K562 (cell line): ENCODE data around the gene BOC. TPM values are rescaled to one million over a fixed set of nuclear protein-coding genes. Genes with fewer than 3 reads are reported as not detected.

Source experiments
- ATAC-seq: fragments of 200-7000 bp; cut with Tn5 transposase; 3 replicates; pipeline ENCODE4 v1.9.1; 2020; ENCODE audit warnings: moderate library complexity
- BruUV-seq: library from RNA; stranded (reverse); fragments of 400-500 nt; replicated peaks from 2 replicates; lab custom pipeline; 2021; lab: Mats Ljungman, UMichigan
- CTCF ChIA-PET: fragments of 300-600 bp; formaldehyde crosslinking; extraction: SDS; loops from one replicate; lab custom pipeline; 2021; ENCODE audit warnings: low intra/inter-chr PET ratio; lab: Yijun Ruan, JAX
- POLR2A ChIA-PET: fragments of 300-600, 350-650 bp; sonication (Branson Sonifier 250); formaldehyde crosslinking; extraction: SDS; loops from one replicate; lab custom pipeline; 2021; ENCODE audit warnings: antibody characterized with exemption, inconsistent platforms; lab: Yijun Ruan, JAX
- DNase-seq, 4 experiments: peaks; one replicate each; pipeline versions ENCODE4 v3.0.0 to v3.0.0-alpha.2; 2011 to 2018; ENCODE audit warnings: low spot score in 3 of 4, mixed read lengths in 3 of 4; ENCODE audit errors: extremely low read depth in 1 of 4
- FAIRE-seq: peaks from 2 replicates; lab custom pipeline; 2011; peaks lifted over from hg19 to GRCh38; lab: Jason Lieb, UNC
- H2AFZ ChIP-seq: 2 replicates; pipeline ENCODE4 v1.6.0; 2011; ENCODE audit warnings: low read depth, low read length, control low read depth, inconsistent platforms
- H3K27ac ChIP-seq: fragments of 200-600 bp; 3 replicates; pipeline ENCODE4 v1.8.0; 2011; ENCODE audit warnings: low read depth, mild to moderate bottlenecking, control low read depth, inconsistent platforms, low read length, moderate library complexity, mixed read lengths; ENCODE audit errors: extremely low read depth
- H3K27me3 ChIP-seq, 2 experiments: fragments of 300-600 bp in 1 of 2; 2 replicates in 1 of 2; 3 replicates in 1 of 2; pipeline versions ENCODE4 v1.6.0 to v1.8.0; 2011; ENCODE audit warnings: inconsistent platforms in 2 of 2, low read length in 2 of 2, mild to moderate bottlenecking in 1 of 2, mixed read lengths in 1 of 2, moderate library complexity in 1 of 2; ENCODE audit not compliant: control insufficient read depth in 2 of 2, insufficient read depth in 2 of 2
- H3K36me3 ChIP-seq: fragments of 300-600 bp; 3 replicates; pipeline ENCODE4 v1.8.0; 2011; ENCODE audit warnings: mild to moderate bottlenecking, low read length, inconsistent platforms; ENCODE audit not compliant: control insufficient read depth, insufficient read depth
- H3K4me1 ChIP-seq, 2 experiments: fragments of 200-600 bp in 1 of 2; replicated peaks in 1 of 2; 2 replicates in 1 of 2; 3 replicates in 1 of 2; pipeline versions ENCODE4 v1.5.1 to v1.8.0; 2011; ENCODE audit warnings: inconsistent platforms in 2 of 2, low read length in 2 of 2, mild to moderate bottlenecking in 1 of 2, mixed read lengths in 1 of 2, moderate library complexity in 1 of 2; ENCODE audit not compliant: control insufficient read depth in 2 of 2, insufficient read depth in 2 of 2
- H3K4me2 ChIP-seq: 2 replicates; pipeline ENCODE4 v1.6.1; 2011; ENCODE audit warnings: low read length, control low read depth, inconsistent platforms, mixed read lengths; ENCODE audit not compliant: insufficient read depth
- H3K4me3 ChIP-seq: fragments of 200-600 bp; sonication (generic), shearing (Covaris generic); 2 replicates; pipeline ENCODE4 v1.5.1; 2016; ENCODE audit warnings: control low read depth, inconsistent platforms
- H3K79me2 ChIP-seq: fragments of 200-600 bp; 3 replicates; pipeline ENCODE4 v1.8.0; 2011; ENCODE audit warnings: low read length, inconsistent platforms; ENCODE audit not compliant: control insufficient read depth, insufficient read depth
- H3K9ac ChIP-seq, 2 experiments: 2 replicates each; pipeline versions ENCODE4 v1.6.0 to v1.6.1; 2011; ENCODE audit warnings: low read depth in 2 of 2, low read length in 2 of 2, control low read depth in 1 of 2, inconsistent platforms in 1 of 2, mild to moderate bottlenecking in 1 of 2, mixed read lengths in 1 of 2; ENCODE audit not compliant: insufficient read depth in 1 of 2
- H3K9me1 ChIP-seq: one replicate; pipeline ENCODE4 v1.6.0; 2011; ENCODE audit warnings: inconsistent platforms, mild to moderate bottlenecking, low read length, moderate library complexity; ENCODE audit not compliant: control insufficient read depth, insufficient read depth
- H3K9me3 ChIP-seq: replicated peaks from 2 replicates; pipeline ENCODE4 v1.5.1; 2011; ENCODE audit warnings: low read depth, low read length, inconsistent platforms; ENCODE audit not compliant: control insufficient read depth, insufficient read depth
- H4K20me1 ChIP-seq: replicated peaks from 2 replicates; pipeline ENCODE4 v1.6.1; 2011; ENCODE audit warnings: low read length, inconsistent platforms, mixed read lengths; ENCODE audit not compliant: control insufficient read depth, insufficient read depth
- GABPA ChIP-seq: fragments of 200-800 bp; sonication (Bioruptor generic); conservative IDR thresholded peaks from 2 replicates; pipeline ENCODE4 v1.6.1; 2016; ENCODE audit warnings: low read depth, missing genetic modification characterization, missing compliant biosample characterization
- NFIC ChIP-seq: fragments of 450-650 bp; IDR thresholded peaks from 2 replicates; pipeline ENCODE4 v1.6.1; 2017; ENCODE audit warnings: mild to moderate bottlenecking, inconsistent platforms
- NRF1 ChIP-seq, 2 experiments: fragments of 450-650 bp; IDR thresholded peaks in 1 of 2; conservative IDR thresholded peaks in 1 of 2; 2 replicates each; pipeline ENCODE4 v1.6.1; 2014; ENCODE audit warnings: mild to moderate bottlenecking in 2 of 2
- RBM39 ChIP-seq: fragments of 200-400 bp; formaldehyde crosslinking; optimal IDR thresholded peaks from 2 replicates; pipeline ENCODE3; 2018; ENCODE audit warnings: low read depth, low read length
- ZNF165 ChIP-seq: fragments of 250-450 bp; sonication (Bioruptor Pico); IDR thresholded peaks from 2 replicates; pipeline ENCODE4 v1.4.0; 2020; ENCODE audit warnings: borderline replicate concordance
- WGBS: fragments of 100-300 bp; shearing (Covaris generic); methylation state at CpG from one replicate; pipeline ENCODE4 v1.1.6; 2016; ENCODE audit warnings: low coverage, mixed read lengths; ENCODE audit not compliant: insufficient coverage; ENCODE audit errors: missing lambda C conversion rate; 5-methylcytosine and 5-hydroxymethylcytosine counted together
- in situ Hi-C: fragments of 300-500 bp; cut with MboI; formaldehyde crosslinking; loops from 4 replicates; pipeline ENCODE4 v1.15.0; 2018; ENCODE audit warnings: inconsistent platforms, mixed read lengths
- intact Hi-C: fragments of 100-400 bp; cut with micrococcal nuclease; formaldehyde crosslinking; loops from 2 replicates; pipeline ENCODE4 v1.14.2; 2022
- polyA plus RNA-seq, 8 experiments: library from polyadenylated mRNA; depleted of rRNA in 4 of 8; stranded (reverse) in 5 of 8; unstranded in 3 of 8; fragments of >200 nt; fragmentation: Nextera tagmentation in 2 of 8; fragmentation: Illumina TruSeq in 1 of 8; extraction: Ambion mirVana in 2 of 8; extraction: Trizol in 1 of 8; gene quantifications; 2 replicates each; pipeline versions ENCODE4 v1.2.1 to v1.2.3, GENCODE V29; 2011 to 2014; ENCODE audit warnings: inconsistent platforms in 1 of 8, missing spikeins in 1 of 8
- total RNA-seq, 7 experiments: library from RNA; depleted of rRNA in 6 of 7; stranded (reverse); fragments of >200 nt in 6 of 7; fragmentation: Illumina TruSeq in 2 of 7; extraction: Trizol in 2 of 7; gene quantifications; 2 replicates each; pipeline versions ENCODE4 v1.2.1 to v1.2.3, GENCODE V29; 2011 to 2021; ENCODE audit warnings: low replicate concordance in 1 of 7

The BOC gene
- total and polyA plus RNA-seq, 9 of the 15 experiments (the other 6 are each of a cell fraction or from before 2014, with no cell fraction given): not detected

DNA sequence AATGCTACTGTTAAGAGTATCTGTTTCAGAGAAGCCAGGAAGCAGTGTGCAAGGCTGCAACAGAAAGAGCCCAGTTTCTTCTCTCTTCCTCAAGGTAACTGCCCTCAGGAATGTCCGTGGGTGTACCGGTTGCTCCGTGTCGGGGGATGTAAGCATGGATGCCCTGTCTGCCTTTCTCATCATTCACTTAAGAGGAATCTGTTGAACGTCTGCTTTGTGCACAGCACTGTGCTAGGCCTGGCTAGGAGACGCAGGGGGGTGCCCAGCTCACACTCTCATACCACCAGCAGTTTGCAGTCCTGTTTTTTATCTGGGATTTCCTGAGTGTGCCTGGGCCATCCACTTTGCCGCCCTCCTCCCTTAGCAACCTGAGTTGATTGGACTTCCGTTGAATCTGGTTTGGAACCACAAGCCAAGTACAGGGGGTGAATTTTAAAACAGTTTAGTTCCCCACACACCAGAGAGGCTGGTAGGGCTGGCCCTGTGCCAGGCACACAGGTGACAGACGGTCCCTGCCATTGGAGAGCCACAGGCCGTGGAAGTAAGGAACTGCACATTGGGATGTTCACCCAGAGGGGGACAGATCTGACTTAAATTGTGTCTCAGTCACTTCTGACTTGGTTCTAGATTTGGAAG lies 11.2 kb downstream of the BOC start:
- intact Hi-C loops: no loop called here
- DNase-seq: no peak
- FAIRE-seq: no peak
- TF ChIP-seq NFIC (peak; percentile 32; the same call in 1 of the 2 replicates), RBM39 (no peak), NRF1 (conservative IDR thresholded peaks at IDR 0.05 in 1 of 2, IDR thresholded peaks at IDR 0.05 in 1 of 2) (no peak)
- H3K4me2 ChIP-seq: no peak overlapping the region
- CTCF ChIA-PET: no interaction called here
- ATAC-seq: no peak
- H3K4me1 ChIP-seq: no peaks in the 10 kb centered on the region; a peak in 1 of 5 replicates
- no peaks in the 10 kb centered on the region for H3K9me1 ChIP-seq
- H3K36me3 ChIP-seq: no peaks in the 10 kb centered on the region
- H4K20me1 ChIP-seq: no peaks in the 10 kb centered on the region
- 0% methylated on average over 9 of the region's 10 CpGs for WGBS
- in situ Hi-C loops: no loop called here
- H3K27ac ChIP-seq: no peak overlapping the region
- no peaks in the 10 kb centered on the region for H3K79me2 ChIP-seq
- H3K27me3 ChIP-seq: peaks cover 6 to 27% of the 10 kb centered on the region in 2 experiments; a peak in 3 of 5 replicates
- no peak overlapping the region for H3K4me3 ChIP-seq
- H3K9me3 ChIP-seq: no peaks in the 10 kb centered on the region
- POLR2A ChIA-PET: no interaction called here
- no peak overlapping the region for H3K9ac ChIP-seq
- H2AFZ ChIP-seq: no peak overlapping the region
- no TSS peak for BruUV-seq

DNA sequence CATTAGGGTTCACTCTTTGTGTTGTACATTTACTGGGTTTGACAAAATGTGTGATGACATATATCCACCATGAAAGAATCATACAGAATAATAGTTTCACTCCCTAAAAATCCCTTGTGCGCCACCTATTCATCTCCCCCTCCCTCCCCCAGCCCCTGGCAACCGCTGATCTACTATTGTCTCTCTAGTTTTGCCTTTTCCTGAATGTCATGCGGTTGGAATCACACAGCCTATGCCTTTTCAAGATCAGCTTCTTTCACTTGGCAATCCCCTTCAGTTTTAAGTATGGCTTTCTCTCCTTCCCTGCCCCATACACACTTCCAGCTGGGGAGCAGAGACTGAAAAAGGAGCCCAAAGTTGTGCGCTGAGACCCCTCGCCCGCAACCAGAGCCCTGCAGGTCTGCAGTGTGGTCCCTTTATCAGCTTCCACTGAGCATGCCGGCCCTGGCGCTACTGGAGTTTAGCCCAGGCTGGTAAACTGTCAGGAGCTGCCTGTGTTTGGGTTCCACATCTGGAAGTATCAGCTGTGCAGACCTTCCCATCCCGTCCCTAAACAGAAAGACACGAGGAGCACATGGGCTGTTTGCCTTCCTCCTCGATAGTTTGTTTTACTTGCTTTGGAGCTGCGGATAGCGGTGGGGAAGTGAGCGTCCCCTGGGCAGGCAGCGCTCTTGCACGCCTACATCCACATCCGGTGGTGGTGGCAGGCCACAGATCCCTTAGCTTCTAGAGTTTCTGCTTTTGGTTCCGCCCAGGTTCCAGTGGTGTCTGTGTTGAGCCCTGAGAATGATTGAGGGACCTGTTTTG lies 12.3 kb downstream of the BOC start:
- TF ChIP-seq GABPA (tag) (peak; percentile 78), ZNF165 (CRISPR knock-in tag) (no peak)
- WGBS: 2% methylated on average over 10 of the region's 18 CpGs
- in situ Hi-C loops (no loop called here), intact Hi-C loops (no loop called here)
- Histone ChIP-seq H3K9me1 (no peaks in the 10 kb centered on the region), H3K9me3 (no peaks in the 10 kb centered on the region), H3K27ac (no peak overlapping the region), H3K4me2 (no peak overlapping the region), H3K4me1 (no peaks in the 10 kb centered on the region; a peak in 1 of 5 replicates), H3K27me3 (peaks cover 6 to 28% of the 10 kb centered on the region in 2 experiments; a peak in 3 of 5 replicates), H3K9ac (no peak overlapping the region), H3K36me3 (no peaks in the 10 kb centered on the region), H4K20me1 (no peaks in the 10 kb centered on the region), H3K4me3 (no peak overlapping the region), H2AFZ (no peak overlapping the region), H3K79me2 (no peaks in the 10 kb centered on the region)
- ATAC-seq: no peak
- POLR2A ChIA-PET: no interaction called here
- CTCF ChIA-PET: no interaction called here
- FAIRE-seq: no peak
- BruUV-seq: no TSS peak
- no peak for DNase-seq
